Neural cell (in vitro differentiated cells): ENCODE results near the gene ZNF160. TPM values are rescaled to one million over a fixed set of nuclear protein-coding genes. Genes with fewer than 3 reads are reported as not detected.

Source experiments
- polyA plus RNA-seq: library from polyadenylated mRNA; depleted of rRNA; stranded (reverse); fragments of >200 nt; gene quantifications from 2 replicates; pipeline ENCODE4 v1.2.3, GENCODE V29; 2014

Gene ZNF160
- polyA plus RNA-seq, 1 donor from 2014 or later = 28.1 TPM

Other genes with a start within 250 kb of the ZNF160 start
- 29.0 and 34.5 TPM in 2 replicates for gene ZNF468, start 245.8 kb downstream of the ZNF160 start, polyA plus RNA-seq
- gene ZNF320, start 205.8 kb downstream of the ZNF160 start, polyA plus RNA-seq = 35.7 and 53.5 TPM in 2 replicates
- gene ZNF888, start 180.0 kb downstream of the ZNF160 start, polyA plus RNA-seq = 0.26 and 0.34 TPM in 2 replicates
- 0.10 and 1.5 TPM in 2 replicates for gene ZNF816, start 140.5 kb downstream of the ZNF160 start, polyA plus RNA-seq
- gene ERVV-1, start 89.5 kb downstream of the ZNF160 start, polyA plus RNA-seq = not detected in 2 replicates
- gene ERVV-2, start 58.7 kb downstream of the ZNF160 start, polyA plus RNA-seq = not detected in 2 replicates
- gene ZNF415, start 29.5 kb upstream of the ZNF160 start, polyA plus RNA-seq = 25.9 and 27.2 TPM in 2 replicates
- 7.4 and 7.7 TPM in 2 replicates for gene ZNF347, start 55.6 kb upstream of the ZNF160 start, polyA plus RNA-seq
- gene ZNF665, start 89.9 kb upstream of the ZNF160 start, polyA plus RNA-seq = 2.6 and 2.8 TPM in 2 replicates
- gene ZNF677, start 151.5 kb upstream of the ZNF160 start, polyA plus RNA-seq = 35.4 and 39.4 TPM in 2 replicates
- not detected in 2 replicates for gene VN1R2, start 154.9 kb upstream of the ZNF160 start, polyA plus RNA-seq
- not detected in 2 replicates for gene VN1R4, start 164.3 kb upstream of the ZNF160 start, polyA plus RNA-seq
- gene ZNF845, start 230.3 kb upstream of the ZNF160 start, polyA plus RNA-seq = 6.1 and 6.8 TPM in 2 replicates